ENCODE data around the gene KCNK1. TPM values are rescaled to one million over a fixed set of nuclear protein-coding genes. Genes with fewer than 3 reads are reported as not detected.

Gene KCNK1
- polyA plus RNA-seq, 2 of the 4 experiments (the other 2 are of a cell fraction): 8.4 to 11.8 TPM

DNA sequence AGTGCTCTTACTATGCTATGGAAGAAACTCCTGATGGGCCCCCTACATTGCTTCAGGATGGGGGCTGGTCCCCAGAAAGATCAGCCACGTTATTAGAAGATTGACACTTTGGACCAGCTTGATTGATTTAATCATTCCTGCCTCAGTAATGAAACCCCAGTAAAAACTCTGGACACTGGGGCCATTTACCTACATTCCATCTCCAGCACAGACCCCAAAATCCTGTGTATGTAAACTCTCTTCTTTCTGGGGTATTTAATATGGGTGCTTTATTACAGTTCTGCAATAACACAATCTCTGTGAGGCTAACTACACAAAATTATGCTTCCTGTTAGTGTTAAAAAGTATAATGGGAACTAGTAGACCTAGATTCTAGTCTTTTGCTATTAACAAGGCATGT is 96.6 kb downstream of the KCNK1 start:
- H3K27ac ChIP-seq: no peak overlapping the region
- FAIRE-seq: no peak
- no peak for ATAC-seq
- H3K4me2 ChIP-seq: no peak overlapping the region
- TF ChIP-seq, protein P1, sequence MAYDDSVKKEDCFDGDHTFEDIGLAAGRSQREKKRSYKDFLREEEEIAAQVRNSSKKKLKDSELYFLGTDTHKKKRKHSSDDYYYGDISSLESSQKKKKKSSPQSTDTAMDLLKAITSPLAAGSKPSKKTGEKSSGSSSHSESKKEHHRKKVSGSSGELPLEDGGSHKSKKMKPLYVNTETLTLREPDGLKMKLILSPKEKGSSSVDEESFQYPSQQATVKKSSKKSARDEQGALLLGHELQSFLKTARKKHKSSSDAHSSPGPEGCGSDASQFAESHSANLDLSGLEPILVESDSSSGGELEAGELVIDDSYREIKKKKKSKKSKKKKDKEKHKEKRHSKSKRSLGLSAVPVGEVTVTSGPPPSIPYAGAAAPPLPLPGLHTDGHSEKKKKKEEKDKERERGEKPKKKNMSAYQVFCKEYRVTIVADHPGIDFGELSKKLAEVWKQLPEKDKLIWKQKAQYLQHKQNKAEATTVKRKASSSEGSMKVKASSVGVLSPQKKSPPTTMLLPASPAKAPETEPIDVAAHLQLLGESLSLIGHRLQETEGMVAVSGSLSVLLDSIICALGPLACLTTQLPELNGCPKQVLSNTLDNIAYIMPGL (CRISPR knock-in tag; IDR thresholded peaks at IDR 0.05; ENCODE audit: borderline replicate concordance): no peak
- TF ChIP-seq PHF8 (IDR thresholded peaks at IDR 0.05; ENCODE audit: borderline replicate concordance, low read depth): no peak
- no peak for TF ChIP-seq TP53 (CRISPR knock-in tag; IDR thresholded peaks at IDR 0.05)
- TF ChIP-seq GATA3 (IDR thresholded peaks at IDR 0.05; ENCODE audit: borderline replicate concordance): no peak
- TF ChIP-seq ESRRA (IDR thresholded peaks at IDR 0.05; ENCODE audit: borderline replicate concordance, low read length): no peak
- no peak for TF ChIP-seq JUNB (IDR thresholded peaks at IDR 0.05)
- TF ChIP-seq CHD2 (IDR thresholded peaks at IDR 0.05; ENCODE audit: low read length, partially characterized antibody): no peak
- no peak for TF ChIP-seq ZC3H11A (IDR thresholded peaks at IDR 0.05)
- TF ChIP-seq RNF2 (IDR thresholded peaks at IDR 0.05; ENCODE audit: borderline replicate concordance, low read depth): no peak
- TF ChIP-seq MAFK (IDR thresholded peaks at IDR 0.05; ENCODE audit: partially characterized antibody): no peak
- no peak for TF ChIP-seq RFX5 (IDR thresholded peaks at IDR 0.05)
- no peak for TF ChIP-seq NFE2L2 (conservative IDR thresholded peaks at IDR 0.05; ENCODE audit: low read length)
- no peak for TF ChIP-seq MAX (IDR thresholded peaks at IDR 0.05)
- TF ChIP-seq POLR2AphosphoS2 (conservative IDR thresholded peaks at IDR 0.05; ENCODE audit: low read length): no peak
- no peak for TF ChIP-seq BHLHE40 (IDR thresholded peaks at IDR 0.05; ENCODE audit: low read depth, low read length)
- no peak for TF ChIP-seq RAD21 (conservative IDR thresholded peaks at IDR 0.05 in 1 of 2, IDR thresholded peaks at IDR 0.05 in 1 of 2)
- TF ChIP-seq, protein P2, sequence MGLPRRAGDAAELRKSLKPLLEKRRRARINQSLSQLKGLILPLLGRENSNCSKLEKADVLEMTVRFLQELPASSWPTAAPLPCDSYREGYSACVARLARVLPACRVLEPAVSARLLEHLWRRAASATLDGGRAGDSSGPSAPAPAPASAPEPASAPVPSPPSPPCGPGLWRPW (IDR thresholded peaks at IDR 0.05): no peak
- TF ChIP-seq NPAS2 (CRISPR knock-in tag; IDR thresholded peaks at IDR 0.05; ENCODE audit: borderline replicate concordance): no peak
- no peak for TF ChIP-seq ZFP36 (IDR thresholded peaks at IDR 0.05; ENCODE audit: borderline replicate concordance, partially characterized antibody)
- no peak for TF ChIP-seq NR3C1 (IDR thresholded peaks at IDR 0.05)
- ChIA-PET CTCF (interaction anchor here (0.9 to 1.6 kb wide), 2 partner anchors 10 to 13 kb away, joined by 3 to 4 read pairs; no protein-coding TSS in a partner anchor), POLR2A (no interaction called here)
- H3K4me1 ChIP-seq: peaks cover 17% of the 10 kb centered on the region
- 36% methylated on average over 1 of the region's 1 CpG for WGBS (ENCODE audit: missing lambda C conversion rate)
- H3K9me3 ChIP-seq: no peaks in the 10 kb centered on the region
- no peak for DNase-seq (ENCODE audit: low read depth in 1 of 2, low spot score in 1 of 2)
- no peak overlapping the region for H3K4me3 ChIP-seq

DNA sequence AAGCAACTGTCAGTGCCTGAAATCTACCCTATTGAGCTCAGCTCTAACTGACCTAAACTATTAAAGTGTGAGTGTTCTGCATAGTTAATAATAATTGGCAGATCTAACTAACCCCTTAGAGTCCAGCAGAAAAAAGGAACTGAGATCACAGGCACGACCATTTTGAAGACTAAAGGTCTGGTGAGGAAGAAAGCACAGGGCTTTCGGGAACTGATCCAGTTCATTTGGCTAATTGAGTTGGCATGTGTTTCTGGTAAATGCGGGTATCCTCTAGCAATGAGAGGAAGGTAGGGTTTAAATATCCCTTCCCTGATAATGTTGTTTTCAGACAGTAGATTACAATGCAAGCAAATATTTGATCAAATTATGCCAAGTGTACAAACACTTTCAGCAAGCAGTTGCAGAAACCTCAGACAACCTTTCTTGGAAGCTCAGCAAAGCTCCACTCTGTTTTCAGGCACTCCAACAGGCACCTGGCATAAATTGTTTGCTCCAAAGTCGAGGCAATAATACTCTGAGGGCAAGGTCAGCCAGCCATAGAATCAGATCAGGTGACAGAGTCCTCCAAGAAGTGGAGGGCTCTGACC is 100.8 kb downstream of the KCNK1 start:
- FAIRE-seq: no peak

More for the DNA sequence above, 100.8 kb downstream of the KCNK1 start:
- H3K4me2 ChIP-seq: no peak overlapping the region
- DNase-seq (ENCODE audit: low read depth in 1 of 2, low spot score in 1 of 2) (no peak), ATAC-seq (no peak)
- ChIA-PET POLR2A (no interaction called here), CTCF (interaction anchor here (0.6 kb wide), 1 partner anchor 52 kb away, joined by 3 read pairs; no protein-coding TSS in a partner anchor)
- TF ChIP-seq NFE2L2 (conservative IDR thresholded peaks at IDR 0.05; ENCODE audit: low read length) (no peak), JUN (IDR thresholded peaks at IDR 0.05) (no peak), MAX (IDR thresholded peaks at IDR 0.05) (no peak), PHF8 (IDR thresholded peaks at IDR 0.05; ENCODE audit: borderline replicate concordance, low read depth) (no peak), FOSB (CRISPR knock-in tag; IDR thresholded peaks at IDR 0.05) (no peak), EHF (CRISPR knock-in tag; IDR thresholded peaks at IDR 0.05) (no peak), HEYL (CRISPR knock-in tag; IDR thresholded peaks at IDR 0.05) (no peak), HOXA7 (CRISPR knock-in tag; IDR thresholded peaks at IDR 0.05) (no peak), RARB (CRISPR knock-in tag; IDR thresholded peaks at IDR 0.05) (no peak), KDM1A (IDR thresholded peaks at IDR 0.05; ENCODE audit: low read depth) (no peak), ZNF302 (CRISPR knock-in tag; IDR thresholded peaks at IDR 0.05) (no peak)
- no peak overlapping the region for H3K27ac ChIP-seq
- H3K4me1 ChIP-seq: no peaks in the 10 kb centered on the region
- H3K9me3 ChIP-seq: no peaks in the 10 kb centered on the region
- no peak overlapping the region for H3K4me3 ChIP-seq
- WGBS (ENCODE audit: missing lambda C conversion rate): 33% methylated on average over 4 of the region's 4 CpGs
